GM23338 (cell line): Measurements from ENCODE around the gene CENPP. TPM values are rescaled to one million over a fixed set of nuclear protein-coding genes. Genes with fewer than 3 reads are reported as not detected.

Source experiments
- ATAC-seq: fragments of 200-7000 bp; cut with Tn5 transposase; 3 replicates; pipeline ENCODE4 v1.9.1; 2020
- DNase-seq: peaks from one replicate; pipeline ENCODE4 v3.0.0-alpha.2; 2015; ENCODE audit warnings: low spot score
- H2AFZ ChIP-seq: fragments of 200-600 bp; sonication (generic); 2 replicates; pipeline ENCODE4 v1.8.0; 2016; ENCODE audit warnings: antibody characterized with exemption, mild to moderate bottlenecking, moderate library complexity
- H3F3A ChIP-seq: fragments of 200-600 bp; sonication (generic); replicated peaks from 2 replicates; pipeline ENCODE4 v1.8.0; 2017; ENCODE audit warnings: antibody characterized with exemption, mixed run types, low read depth
- H3K27ac ChIP-seq: fragments of 200-600 bp; sonication (generic); 2 replicates; pipeline ENCODE4 v1.6.1; 2016; ENCODE audit warnings: low read depth
- H3K27me3 ChIP-seq: fragments of 200-600 bp; sonication (generic); 2 replicates; pipeline ENCODE4 v1.8.0; 2016; ENCODE audit warnings: mild to moderate bottlenecking, mixed run types, moderate library complexity; ENCODE audit not compliant: insufficient read depth
- H3K36me3 ChIP-seq: fragments of 200-600 bp; sonication (generic); 2 replicates; pipeline ENCODE4 v1.8.0; 2016; ENCODE audit warnings: mild to moderate bottlenecking; ENCODE audit not compliant: insufficient read depth
- H3K4me1 ChIP-seq: fragments of 200-600 bp; sonication (generic); 2 replicates; pipeline ENCODE4 v1.8.0; 2016; ENCODE audit warnings: mild to moderate bottlenecking, moderate library complexity; ENCODE audit not compliant: insufficient read depth
- H3K4me2 ChIP-seq: fragments of 200-600 bp; sonication (generic); 2 replicates; pipeline ENCODE4 v1.7.1; 2017; ENCODE audit warnings: mixed run types
- H3K4me3 ChIP-seq: fragments of 200-600 bp; sonication (generic); 2 replicates; pipeline ENCODE4 v1.6.1; 2016; ENCODE audit warnings: mixed run types
- H3K79me2 ChIP-seq: fragments of 200-600 bp; sonication (generic); replicated peaks from 2 replicates; pipeline ENCODE4 v1.8.0; 2017; ENCODE audit warnings: mild to moderate bottlenecking; ENCODE audit not compliant: insufficient read depth
- H3K9me2 ChIP-seq: fragments of 200-600 bp; sonication (generic); 2 replicates; pipeline ENCODE4 v1.8.0; 2017; ENCODE audit not compliant: insufficient read depth
- H4K20me1 ChIP-seq: fragments of 200-600 bp; sonication (generic); replicated peaks from 2 replicates; pipeline ENCODE4 v1.8.0; 2017; ENCODE audit warnings: mild to moderate bottlenecking; ENCODE audit not compliant: insufficient read depth
- H3K27ac Mint-ChIP-seq: 2 replicates; pipeline ENCODE4 v1.8.0; 2020; ENCODE audit warnings: inconsistent platforms, mild to moderate bottlenecking, moderate library complexity, mixed read lengths
- H3K27me3 Mint-ChIP-seq: 3 replicates; pipeline ENCODE4 v1.8.0; 2022; ENCODE audit warnings: low read depth, mild to moderate bottlenecking, moderate library complexity, mixed read lengths, inconsistent platforms; ENCODE audit not compliant: insufficient read depth, poor library complexity
- H3K36me3 Mint-ChIP-seq: 3 replicates; pipeline ENCODE4 v1.8.0; 2021; ENCODE audit warnings: low read depth, mild to moderate bottlenecking, inconsistent platforms, moderate library complexity, mixed read lengths
- H3K4me1 Mint-ChIP-seq: 3 replicates; pipeline ENCODE4 v1.8.0; 2020; ENCODE audit warnings: mild to moderate bottlenecking, inconsistent platforms, mixed read lengths
- H3K4me3 Mint-ChIP-seq: 3 replicates; pipeline ENCODE4 v1.8.0; 2021; ENCODE audit warnings: moderate library complexity, mild to moderate bottlenecking, inconsistent platforms, mixed read lengths
- H3K9me3 Mint-ChIP-seq: 3 replicates; pipeline ENCODE4 v1.8.0; 2020; ENCODE audit warnings: moderate library complexity, mild to moderate bottlenecking, inconsistent platforms, mixed read lengths
- CREB1 ChIP-seq: fragments of 250-450 bp; sonication (Bioruptor Pico); IDR thresholded peaks from 2 replicates; pipeline ENCODE4 v1.5.0; 2020; ENCODE audit warnings: low read depth, mild to moderate bottlenecking, moderate library complexity
- CTCF ChIP-seq, 2 experiments: fragments of 200-600 bp in 1 of 2; sonication (generic) in 1 of 2; conservative IDR thresholded peaks; 2 replicates each; pipeline versions ENCODE4 v1.5.1 to v1.6.1; 2016 to 2017; ENCODE audit warnings: antibody characterized with exemption in 2 of 2, low read depth in 2 of 2, mild to moderate bottlenecking in 2 of 2, moderate library complexity in 1 of 2
- ETS1 ChIP-seq: IDR thresholded peaks from 2 replicates; pipeline ENCODE4 v1.6.1; 2016; ENCODE audit warnings: antibody characterized with exemption
- EZH2phosphoT487 ChIP-seq: fragments of 200-600 bp; sonication (generic); IDR thresholded peaks from one replicate; pipeline ENCODE4 v1.8.1; 2018; ENCODE audit warnings: antibody characterized with exemption; ENCODE audit not compliant: unreplicated experiment
- JUNB ChIP-seq: IDR thresholded peaks from one replicate; pipeline ENCODE4 v1.6.1; 2016; ENCODE audit warnings: antibody characterized with exemption; ENCODE audit not compliant: unreplicated experiment
- NANOG ChIP-seq: IDR thresholded peaks from 2 replicates; pipeline ENCODE4 v1.6.1; 2016; ENCODE audit warnings: antibody characterized with exemption, borderline replicate concordance
- POLR2AphosphoS5 ChIP-seq: IDR thresholded peaks from 2 replicates; pipeline ENCODE4 v1.6.1; 2016; ENCODE audit warnings: antibody characterized with exemption, low read depth
- REST ChIP-seq: IDR thresholded peaks from one replicate; pipeline ENCODE4 v1.6.1; 2018; ENCODE audit warnings: antibody characterized with exemption; ENCODE audit not compliant: unreplicated experiment
- ZNF114 ChIP-seq: fragments of 250-450 bp; sonication (Bioruptor Pico); IDR thresholded peaks from 2 replicates; pipeline ENCODE4 v1.5.0; 2020; ENCODE audit warnings: mild to moderate bottlenecking, moderate library complexity
- ZNF462 ChIP-seq: fragments of 250-450 bp; sonication (Bioruptor Pico); IDR thresholded peaks from 2 replicates; pipeline ENCODE4 v1.5.0; 2020; ENCODE audit warnings: mild to moderate bottlenecking, moderate library complexity
- polyA plus RNA-seq: library from polyadenylated mRNA; unstranded; fragments of >200 nt; fragmentation: Nextera tagmentation; extraction: Ambion mirVana; gene quantifications from 2 replicates; pipeline ENCODE4 v1.2.1, GENCODE V29; 2016
- total RNA-seq: library from RNA; depleted of rRNA; stranded (reverse); fragments of >200 nt; shearing (Covaris generic); gene quantifications from 2 replicates; pipeline ENCODE4 v1.2.3, GENCODE V29; 2014

CENPP gene
- total and polyA plus RNA-seq, 2 experiments from 2014 or later: 11.0 to 12.6 TPM

GRCh38 chr9:92349771-92350739 lies 24.3 kb downstream of the CENPP start:
- H3K27ac ChIP-seq: no peak overlapping the region
- no peaks in the 10 kb centered on the region for H3K4me1 ChIP-seq
- TF ChIP-seq JUNB (no peak), CTCF (conservative IDR thresholded peaks at IDR 0.05; ENCODE audit: low read depth in 2 of 2) (no peak), ZNF462 (CRISPR knock-in tag) (no peak), ETS1 (no peak), NANOG (no peak), ZNF114 (CRISPR knock-in tag) (no peak), POLR2AphosphoS5 (no peak), CREB1 (no peak), REST (no peak), EZH2phosphoT487 (no peak)
- no peak overlapping the region for H3K4me3 ChIP-seq
- no peaks in the 10 kb centered on the region for H3K36me3 ChIP-seq
- ATAC-seq (no peak), DNase-seq (no peak)
- H3K36me3 Mint-ChIP-seq: peaks cover 24% of the 10 kb centered on the region
- no peak overlapping the region for H3K4me3 Mint-ChIP-seq
- H3K9me3 Mint-ChIP-seq: peaks cover 4% of the 10 kb centered on the region; the same call in 2 of the 3 replicates
- H2AFZ ChIP-seq: no peak overlapping the region
- H3F3A ChIP-seq: no peaks in the 10 kb centered on the region
- H3K9me2 ChIP-seq: no peaks in the 10 kb centered on the region
- no peak overlapping the region for H3K27ac Mint-ChIP-seq
- H3K79me2 ChIP-seq: no peaks in the 10 kb centered on the region
- H4K20me1 ChIP-seq: no peaks in the 10 kb centered on the region
- H3K27me3 Mint-ChIP-seq: no peaks in the 10 kb centered on the region
- H3K4me1 Mint-ChIP-seq: no peaks in the 10 kb centered on the region
- no peak overlapping the region for H3K4me2 ChIP-seq
- H3K27me3 ChIP-seq: no peaks in the 10 kb centered on the region
